DND-41 (cell line): ENCODE data around the gene CEP131.

Source experiments
- ATAC-seq: fragments of 200-7000 bp; cut with Tn5 transposase; 3 replicates; pipeline ENCODE4 v1.9.1; 2021; ENCODE audit warnings: low read depth; ENCODE audit not compliant: insufficient read depth
- DNase-seq: peaks from one replicate; pipeline ENCODE4 v3.0.0-alpha.2; 2020
- H2AFZ ChIP-seq: 2 replicates; pipeline ENCODE4 v1.6.0; 2012; ENCODE audit warnings: low read depth, low read length
- H3K27ac ChIP-seq: 2 replicates; pipeline ENCODE4 v1.5.1; 2012; ENCODE audit warnings: low read length, inconsistent platforms
- H3K27me3 ChIP-seq: fragments of 200-600 bp; sonication (generic); 2 replicates; pipeline ENCODE4 v1.6.0; 2012; ENCODE audit warnings: low read length, mild to moderate bottlenecking, inconsistent platforms; ENCODE audit not compliant: insufficient read depth, poor library complexity
- H3K36me3 ChIP-seq: 2 replicates; pipeline ENCODE4 v1.5.1; 2012; ENCODE audit warnings: low read length, inconsistent platforms; ENCODE audit not compliant: insufficient read depth
- H3K4me1 ChIP-seq: 2 replicates; pipeline ENCODE4 v1.5.1; 2012; ENCODE audit warnings: mild to moderate bottlenecking, low read length; ENCODE audit not compliant: insufficient read depth
- H3K4me2 ChIP-seq: 2 replicates; pipeline ENCODE4 v1.6.0; 2012; ENCODE audit warnings: mild to moderate bottlenecking, moderate library complexity, low read length, inconsistent platforms; ENCODE audit not compliant: insufficient read depth
- H3K4me3 ChIP-seq, 2 experiments: fragments of 200-600 bp in 1 of 2; shearing (Covaris generic) in 1 of 2; 2 replicates each; pipeline ENCODE4 v1.5.1; 2012 to 2016; ENCODE audit warnings: inconsistent platforms in 2 of 2, low read length in 2 of 2, mild to moderate bottlenecking in 2 of 2, low read depth in 1 of 2, moderate library complexity in 1 of 2
- H3K79me2 ChIP-seq: 2 replicates; pipeline ENCODE4 v1.6.0; 2012; ENCODE audit warnings: low read length, inconsistent platforms; ENCODE audit not compliant: insufficient read depth
- H3K9ac ChIP-seq: 2 replicates; pipeline ENCODE4 v1.6.0; 2012; ENCODE audit warnings: low read depth, mild to moderate bottlenecking, inconsistent platforms, low read length, moderate library complexity
- H3K9me3 ChIP-seq: 2 replicates; pipeline ENCODE4 v1.5.1; 2012; ENCODE audit warnings: low read length, moderate library complexity, mild to moderate bottlenecking, inconsistent platforms; ENCODE audit not compliant: insufficient read depth, severe bottlenecking
- H4K20me1 ChIP-seq: 2 replicates; pipeline ENCODE4 v1.6.0; 2012; ENCODE audit warnings: low read length; ENCODE audit not compliant: insufficient read depth
- EZH2 ChIP-seq: IDR thresholded peaks from 3 replicates; pipeline ENCODE4 v1.6.1; 2012; ENCODE audit warnings: borderline replicate concordance, low read depth, mild to moderate bottlenecking, moderate library complexity, low read length, inconsistent platforms; ENCODE audit not compliant: severe bottlenecking
- TF ChIP-seq, protein P1 (sequence below): IDR thresholded peaks from 2 replicates; pipeline ENCODE4 v1.5.1; 2012; ENCODE audit warnings: borderline replicate concordance, low read length, moderate library complexity, mild to moderate bottlenecking; ENCODE audit not compliant: poor library complexity, severe bottlenecking; ENCODE audit errors: extremely low read depth

Gene CEP131

DNA sequence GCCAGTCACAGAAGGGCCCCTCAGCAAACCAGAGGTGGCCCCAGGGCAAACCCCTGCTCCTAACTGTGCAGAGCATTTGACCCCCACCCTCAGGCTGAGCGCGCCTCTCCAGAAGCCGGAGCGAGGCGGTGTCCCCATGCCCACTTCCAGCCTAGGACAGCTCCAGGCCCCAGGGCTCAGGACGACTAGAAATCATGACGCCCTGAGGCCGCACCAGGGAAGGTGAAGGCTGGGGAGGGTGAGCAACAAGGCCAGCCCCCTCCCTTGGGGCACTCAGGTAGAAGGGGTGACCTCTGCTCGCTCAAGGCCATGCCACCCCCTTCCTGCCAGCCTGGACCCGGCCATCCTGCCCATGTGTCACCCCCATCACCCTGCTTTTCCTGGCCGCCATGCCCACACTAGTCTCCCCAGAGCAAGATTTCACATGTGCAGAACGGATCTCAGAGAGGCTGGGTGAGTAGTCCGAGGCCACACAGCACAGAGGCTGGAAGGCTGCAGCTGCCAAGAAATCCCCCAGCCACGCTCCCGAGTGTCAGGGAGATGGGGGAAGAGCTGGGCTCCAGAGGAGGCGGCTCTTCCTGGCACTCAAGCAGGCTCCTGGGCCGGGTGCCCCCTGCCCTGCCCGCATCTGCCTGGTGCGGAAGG is 59.6 kb downstream of the CEP131 start:
- Histone ChIP-seq H3K79me2 (no peaks in the 10 kb centered on the region), H3K4me1 (no peaks in the 10 kb centered on the region), H3K36me3 (no peaks in the 10 kb centered on the region), H2AFZ (no peak overlapping the region), H3K27me3 (no peaks in the 10 kb centered on the region), H3K4me3 (no peak overlapping the region), H3K4me2 (no peak overlapping the region), H3K27ac (no peak overlapping the region), H3K9me3 (no peaks in the 10 kb centered on the region), H4K20me1 (no peaks in the 10 kb centered on the region; the same call in 1 of the 2 replicates), H3K9ac (no peak overlapping the region)
- DNase-seq (no peak), ATAC-seq (no peak)
- no peak for TF ChIP-seq EZH2
- TF ChIP-seq, protein P1, sequence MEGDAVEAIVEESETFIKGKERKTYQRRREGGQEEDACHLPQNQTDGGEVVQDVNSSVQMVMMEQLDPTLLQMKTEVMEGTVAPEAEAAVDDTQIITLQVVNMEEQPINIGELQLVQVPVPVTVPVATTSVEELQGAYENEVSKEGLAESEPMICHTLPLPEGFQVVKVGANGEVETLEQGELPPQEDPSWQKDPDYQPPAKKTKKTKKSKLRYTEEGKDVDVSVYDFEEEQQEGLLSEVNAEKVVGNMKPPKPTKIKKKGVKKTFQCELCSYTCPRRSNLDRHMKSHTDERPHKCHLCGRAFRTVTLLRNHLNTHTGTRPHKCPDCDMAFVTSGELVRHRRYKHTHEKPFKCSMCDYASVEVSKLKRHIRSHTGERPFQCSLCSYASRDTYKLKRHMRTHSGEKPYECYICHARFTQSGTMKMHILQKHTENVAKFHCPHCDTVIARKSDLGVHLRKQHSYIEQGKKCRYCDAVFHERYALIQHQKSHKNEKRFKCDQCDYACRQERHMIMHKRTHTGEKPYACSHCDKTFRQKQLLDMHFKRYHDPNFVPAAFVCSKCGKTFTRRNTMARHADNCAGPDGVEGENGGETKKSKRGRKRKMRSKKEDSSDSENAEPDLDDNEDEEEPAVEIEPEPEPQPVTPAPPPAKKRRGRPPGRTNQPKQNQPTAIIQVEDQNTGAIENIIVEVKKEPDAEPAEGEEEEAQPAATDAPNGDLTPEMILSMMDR, result no peak

DNA sequence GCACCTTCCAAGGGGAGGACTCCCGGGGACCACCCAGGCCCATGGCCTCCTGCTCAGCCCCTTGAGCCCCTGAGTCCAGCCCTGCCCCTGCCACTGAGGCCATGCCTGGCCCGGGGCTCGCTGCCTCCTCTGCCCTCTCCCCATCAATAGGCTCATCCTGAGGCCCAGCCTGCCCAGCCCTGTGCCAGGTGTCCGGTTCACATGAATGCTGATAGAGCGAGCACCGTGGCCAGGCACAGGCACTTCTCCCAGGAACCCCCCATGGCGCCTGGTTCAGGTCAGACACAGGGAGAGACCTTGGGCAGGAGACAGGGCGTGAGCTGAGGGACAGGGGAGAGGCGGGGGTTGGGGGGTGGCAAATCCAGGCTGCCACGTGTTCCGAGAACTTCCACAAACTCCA is 60.3 kb downstream of the CEP131 start:
- H4K20me1 ChIP-seq, result no peaks in the 10 kb centered on the region; the same call in 1 of the 2 replicates
- H3K79me2 ChIP-seq, result no peaks in the 10 kb centered on the region
- no peak for ATAC-seq
- H3K27me3 ChIP-seq, result no peaks in the 10 kb centered on the region
- H3K9ac ChIP-seq, result no peak overlapping the region
- no peak for TF ChIP-seq EZH2
- TF ChIP-seq, protein P1, result no peak
- H3K27ac ChIP-seq, result no peak overlapping the region
- H3K4me1 ChIP-seq, result no peaks in the 10 kb centered on the region
- H3K36me3 ChIP-seq, result no peaks in the 10 kb centered on the region
- DNase-seq, result no peak
- no peaks in the 10 kb centered on the region for H3K9me3 ChIP-seq
- no peak overlapping the region for H3K4me3 ChIP-seq
- H2AFZ ChIP-seq, result no peak overlapping the region
- H3K4me2 ChIP-seq, result no peak overlapping the region

GRCh38 chr17:81161972-81162371 is 60.8 kb downstream of the CEP131 start:
- Histone ChIP-seq H2AFZ (no peak overlapping the region), H3K4me1 (no peaks in the 10 kb centered on the region), H3K36me3 (no peaks in the 10 kb centered on the region), H3K4me2 (no peak overlapping the region), H4K20me1 (no peaks in the 10 kb centered on the region; the same call in 1 of the 2 replicates), H3K9ac (no peak overlapping the region), H3K9me3 (no peaks in the 10 kb centered on the region), H3K27ac (no peak overlapping the region), H3K27me3 (no peaks in the 10 kb centered on the region), H3K79me2 (no peaks in the 10 kb centered on the region), H3K4me3 (no peak overlapping the region)
- no peak for ATAC-seq
- DNase-seq, result no peak
- TF ChIP-seq, protein P1, result no peak
- no peak for TF ChIP-seq EZH2

DNA sequence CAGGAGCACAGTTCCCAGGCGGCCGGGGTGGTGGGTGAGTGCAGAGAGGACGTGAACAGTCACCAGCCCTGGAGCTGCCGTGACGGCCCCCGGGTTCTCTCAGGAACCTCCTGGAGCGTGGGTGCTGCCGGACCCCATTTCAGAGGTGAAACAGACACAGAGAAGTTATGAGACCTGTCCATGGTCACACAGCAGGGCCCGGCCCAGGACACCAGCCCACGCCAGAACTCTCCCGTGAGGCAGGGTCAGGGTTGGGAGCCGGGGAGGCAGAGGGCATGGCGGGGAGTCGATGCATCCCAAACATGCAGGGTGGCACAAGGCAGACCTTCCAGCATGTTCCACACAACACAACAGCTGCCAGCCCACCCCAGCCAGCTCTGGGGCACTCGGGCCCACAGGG is 61.2 kb downstream of the CEP131 start:
- no peaks in the 10 kb centered on the region for H3K9me3 ChIP-seq
- no peak for DNase-seq
- TF ChIP-seq, protein P1, result no peak
- TF ChIP-seq EZH2, result no peak
- H3K27ac ChIP-seq, result no peak overlapping the region
- H4K20me1 ChIP-seq, result no peaks in the 10 kb centered on the region; the same call in 1 of the 2 replicates
- no peak overlapping the region for H3K4me3 ChIP-seq
- no peak overlapping the region for H3K4me2 ChIP-seq
- H3K9ac ChIP-seq, result no peak overlapping the region
- H3K36me3 ChIP-seq, result no peaks in the 10 kb centered on the region
- no peak overlapping the region for H2AFZ ChIP-seq
- no peaks in the 10 kb centered on the region for H3K4me1 ChIP-seq
- no peaks in the 10 kb centered on the region for H3K79me2 ChIP-seq
- ATAC-seq, result no peak
- H3K27me3 ChIP-seq, result no peaks in the 10 kb centered on the region
